Esophagus (tissue), 2 donors: Measurements from ENCODE around the gene P2RY6. TPM values are rescaled to one million over a fixed set of nuclear protein-coding genes. Genes with fewer than 3 reads are reported as not detected.

Source experiments
- H3K27ac ChIP-seq, 2 donors: one replicate each; pipeline ENCODE4 v1.5.1; 2013; ENCODE audit warnings: low read depth in 2 of 2, mild to moderate bottlenecking in 2 of 2, inconsistent platforms in 1 of 2, low read length in 1 of 2, moderate library complexity in 1 of 2
- H3K27me3 ChIP-seq, 2 donors: one replicate each; pipeline ENCODE4 v1.6.1; 2013; ENCODE audit warnings: low read length in 2 of 2, control low read depth in 1 of 2, mild to moderate bottlenecking in 1 of 2; ENCODE audit not compliant: insufficient read depth in 2 of 2, control insufficient read depth in 1 of 2
- H3K36me3 ChIP-seq, 2 donors: one replicate each; pipeline ENCODE4 v1.6.1; 2013; ENCODE audit warnings: low read length in 1 of 2; ENCODE audit not compliant: control insufficient read depth in 2 of 2, insufficient read depth in 2 of 2
- H3K4me1 ChIP-seq, 2 donors: one replicate each; pipeline ENCODE4 v1.6.1; 2013; ENCODE audit warnings: low read length in 1 of 2; ENCODE audit not compliant: control insufficient read depth in 2 of 2, insufficient read depth in 2 of 2
- H3K4me3 ChIP-seq, 2 donors: one replicate each; pipeline ENCODE4 v1.5.1; 2013; ENCODE audit warnings: low read length in 2 of 2, mild to moderate bottlenecking in 2 of 2, low read depth in 1 of 2, moderate library complexity in 1 of 2
- H3K9me3 ChIP-seq, 2 donors: one replicate each; pipeline ENCODE4 v1.6.1; 2013; ENCODE audit warnings: mild to moderate bottlenecking in 2 of 2, low read depth in 1 of 2, low read length in 1 of 2, moderate library complexity in 1 of 2; ENCODE audit not compliant: control insufficient read depth in 2 of 2, insufficient read depth in 1 of 2
- WGBS, 2 donors: extraction: QIAGEN DNeasy Blood & Tissue Kit; methylation state at CpG; one replicate each; pipeline ENCODE4 v1.1.7; 2013; 5-methylcytosine and 5-hydroxymethylcytosine counted together
- polyA plus RNA-seq, 2 donors: library from polyadenylated mRNA; stranded (reverse); fragments of 200-250 nt; gene quantifications; one replicate each; pipeline ENCODE4 v1.2.3, GENCODE V29; 2013
- donor health status: healthy with polysubstance abuse.
- donor health status: Bipolar disorder and iron deficiency.

The P2RY6 gene
- polyA plus RNA-seq, 2 donors = 0.71 to 1.7 TPM

DNA sequence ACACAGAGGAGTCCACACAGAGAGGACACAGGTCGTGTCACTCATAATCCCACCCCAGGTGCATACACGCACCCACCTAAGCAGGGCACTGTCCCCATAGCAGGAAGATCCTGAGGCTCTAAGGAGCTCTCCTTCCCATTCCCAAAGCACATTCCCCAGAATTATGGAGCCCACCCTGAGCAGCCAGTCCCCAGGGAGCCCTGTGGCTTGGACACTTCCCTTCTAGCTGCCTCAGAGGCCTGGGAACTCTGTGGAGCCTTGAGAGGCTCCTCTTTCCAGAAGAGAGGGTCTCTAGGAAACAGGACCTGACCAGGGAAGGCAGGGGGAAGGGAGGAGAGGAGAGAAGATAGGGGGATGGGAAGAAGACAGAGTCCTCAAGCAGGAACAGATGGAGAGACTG lies 65.7 kb downstream of the P2RY6 start:
- peaks cover 7 to 11% of the 10 kb centered on the region in 2 donors for H3K4me1 ChIP-seq
- no peak overlapping the region for H3K27ac ChIP-seq
- WGBS, 2 donors = 85% methylated on average over 2 of the region's 2 CpGs
- no peaks in the 10 kb centered on the region for H3K36me3 ChIP-seq
- no peaks in the 10 kb centered on the region for H3K27me3 ChIP-seq
- no peaks in the 10 kb centered on the region for H3K9me3 ChIP-seq
- no peak overlapping the region for H3K4me3 ChIP-seq

DNA sequence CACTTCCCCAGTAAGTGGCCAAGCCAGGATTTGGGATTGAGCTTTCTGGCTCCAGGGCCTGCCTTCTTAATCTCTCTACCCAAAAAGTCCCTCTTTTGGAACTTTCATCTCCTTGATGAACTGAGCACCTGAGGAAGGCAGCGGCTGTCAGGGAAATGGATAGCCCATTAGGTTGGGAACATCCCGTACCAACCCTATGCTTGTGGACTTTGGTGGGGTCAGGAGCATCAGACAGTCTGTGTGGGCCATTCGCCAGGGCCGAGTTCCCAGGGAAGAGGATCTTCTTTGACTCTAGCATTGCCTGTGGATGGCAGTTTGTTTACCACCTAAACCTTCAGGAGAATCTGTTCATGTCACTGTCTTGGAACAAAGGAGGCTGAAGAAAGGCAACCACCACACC lies 66.1 kb downstream of the P2RY6 start:
- Histone ChIP-seq H3K4me3 (no peak overlapping the region), H3K36me3 (no peaks in the 10 kb centered on the region), H3K27me3 (no peaks in the 10 kb centered on the region), H3K27ac (peak overlapping the region in 1 of 2 donors; percentile 26), H3K9me3 (no peaks in the 10 kb centered on the region), H3K4me1 (peaks cover 7 to 16% of the 10 kb centered on the region in 2 donors)
- 78 to 79% methylated on average over 4 of the region's 4 CpGs for WGBS, 2 donors

DNA sequence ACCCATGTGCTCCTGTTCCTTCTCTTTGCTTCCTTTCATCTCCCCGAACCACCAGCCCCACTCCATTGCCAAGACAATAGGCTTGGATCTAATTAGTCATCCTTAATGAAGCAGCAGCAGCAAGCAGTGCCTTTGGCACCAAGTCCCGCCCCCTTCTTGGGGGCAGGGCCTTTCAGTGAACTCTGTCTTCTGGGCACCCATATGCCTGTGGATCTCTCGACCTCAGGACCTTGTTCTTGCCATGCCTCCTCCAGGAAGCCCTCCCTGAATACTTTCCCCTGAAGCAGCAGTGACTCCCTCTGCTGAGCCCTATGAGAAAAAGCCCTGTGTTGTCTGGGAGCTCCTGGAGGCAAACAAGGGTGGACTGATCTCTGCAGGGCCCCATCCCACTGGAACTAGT lies 68.0 kb downstream of the P2RY6 start:
- Histone ChIP-seq H3K27me3 (no peaks in the 10 kb centered on the region), H3K4me3 (no peak overlapping the region), H3K9me3 (no peaks in the 10 kb centered on the region), H3K4me1 (peaks cover 4 to 13% of the 10 kb centered on the region in 2 donors), H3K27ac (no peak overlapping the region), H3K36me3 (no peaks in the 10 kb centered on the region)
- 40 to 44% methylated on average over 3 of the region's 3 CpGs for WGBS, 2 donors

GRCh38 chr11:73342633-73343032 lies 70.5 kb downstream of the P2RY6 start:
- Histone ChIP-seq H3K4me3 (peak overlapping the region in 1 of 2 donors; percentile 34), H3K9me3 (no peaks in the 10 kb centered on the region), H3K27me3 (no peaks in the 10 kb centered on the region), H3K4me1 (peaks cover 4 to 13% of the 10 kb centered on the region in 2 donors), H3K27ac (no peak overlapping the region), H3K36me3 (no peaks in the 10 kb centered on the region)
- WGBS, 2 donors = 26 to 27% methylated on average over 42 to 54 of the region's 54 CpGs

DNA sequence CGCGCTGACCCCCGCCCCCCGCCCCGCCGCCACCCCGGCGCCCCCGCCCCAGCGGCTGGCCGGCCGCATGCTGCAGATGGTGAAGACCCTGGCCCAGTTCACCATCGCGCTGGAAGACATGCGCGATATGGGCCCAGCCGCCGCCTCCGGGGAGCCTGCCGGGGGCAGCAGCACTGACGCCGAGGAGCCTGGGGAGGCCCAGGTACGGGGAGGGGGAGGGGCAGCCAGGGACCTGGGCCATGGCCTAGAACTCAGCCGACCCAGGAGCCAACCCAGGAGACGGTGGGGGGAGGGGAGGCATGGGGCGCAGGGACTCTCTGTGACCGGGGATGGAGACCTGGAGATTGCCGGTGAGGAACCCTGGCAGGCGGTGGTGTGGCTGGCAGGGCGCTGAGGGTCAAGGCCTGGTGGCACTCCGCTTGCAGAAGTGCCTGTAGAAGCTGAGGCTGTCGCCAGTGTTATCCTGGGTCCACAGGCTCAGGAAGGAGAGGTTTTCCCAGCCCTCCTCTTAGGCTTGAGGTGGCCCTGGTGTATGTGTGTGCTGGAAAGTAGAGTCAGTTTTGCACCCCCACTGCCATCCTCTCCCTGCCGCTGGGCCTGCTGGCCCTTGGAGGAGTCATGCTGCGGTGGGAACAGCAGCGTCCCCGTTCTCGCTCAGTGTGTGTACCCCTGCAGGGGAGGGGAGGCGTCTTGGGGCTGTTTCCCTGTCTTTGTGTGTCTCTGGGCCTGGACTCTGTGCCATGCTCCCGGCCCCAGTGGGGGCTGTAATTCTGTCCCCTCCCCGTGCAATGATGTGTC lies 71.1 kb downstream of the P2RY6 start:
- Histone ChIP-seq H3K4me1 (peaks cover 4 to 13% of the 10 kb centered on the region in 2 donors), H3K4me3 (peak overlapping the region in 1 of 2 donors; percentile 34), H3K36me3 (peaks cover 2 to 3% of the 10 kb centered on the region in 2 donors), H3K9me3 (no peaks in the 10 kb centered on the region), H3K27me3 (no peaks in the 10 kb centered on the region), H3K27ac (no peak overlapping the region)
- WGBS, 2 donors = 44 to 47% methylated on average over 33 to 40 of the region's 40 CpGs

- Histone ChIP-seq H3K36me3 (peaks cover 2 to 3% of the 10 kb centered on the region in 2 donors), H3K4me3 (no peak overlapping the region), H3K27me3 (no peaks in the 10 kb centered on the region), H3K27ac (no peak overlapping the region), H3K9me3 (no peaks in the 10 kb centered on the region), H3K4me1 (peaks cover 4 to 13% of the 10 kb centered on the region in 2 donors)
- WGBS, 2 donors = 74 to 78% methylated on average over 20 of the region's 20 CpGs
Observed at GRCh38 chr11:73344191-73344607, 72.1 kb downstream of the P2RY6 start.

DNA sequence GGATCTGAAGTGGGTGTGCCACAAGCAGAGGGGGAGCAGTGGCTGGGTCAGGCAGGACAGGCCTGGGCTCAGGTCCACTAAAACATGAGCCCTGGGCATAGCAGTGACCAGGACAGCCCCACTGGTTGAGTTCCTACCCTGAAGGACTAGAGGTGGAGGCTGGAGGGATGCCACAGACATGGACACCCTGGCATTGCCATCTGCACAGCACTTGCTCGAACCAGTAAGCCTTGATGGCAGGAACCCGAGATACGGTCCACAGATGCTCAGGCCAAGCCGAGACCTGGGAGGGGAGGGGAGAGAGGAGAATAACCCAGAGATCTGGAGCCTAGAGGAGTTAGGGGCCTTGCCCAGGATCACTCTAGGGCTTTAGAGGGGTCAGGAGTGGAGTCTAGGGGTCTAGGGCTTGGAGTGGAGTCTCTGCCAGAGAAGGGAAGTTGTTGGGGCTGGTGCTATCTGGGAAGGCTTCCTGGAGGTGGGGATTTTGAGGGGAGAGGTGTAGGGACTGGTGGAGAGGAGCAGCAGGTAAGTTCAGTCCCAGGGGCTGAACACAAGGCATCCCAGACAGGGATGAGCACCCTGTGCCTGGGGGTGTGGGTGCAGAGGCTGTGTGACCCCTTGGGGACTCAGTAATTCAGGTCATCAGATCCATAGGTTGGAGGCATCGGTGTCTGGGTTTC lies 73.5 kb downstream of the P2RY6 start:
- H3K9me3 ChIP-seq = no peaks in the 10 kb centered on the region
- no peak overlapping the region for H3K4me3 ChIP-seq
- H3K36me3 ChIP-seq = peaks cover 3 to 4% of the 10 kb centered on the region in 2 donors
- 83 to 86% methylated on average over 5 of the region's 5 CpGs for WGBS, 2 donors
- H3K4me1 ChIP-seq = peaks cover 0 to 7% of the 10 kb centered on the region in 2 donors
- no peaks in the 10 kb centered on the region for H3K27me3 ChIP-seq
- no peak overlapping the region for H3K27ac ChIP-seq

DNA sequence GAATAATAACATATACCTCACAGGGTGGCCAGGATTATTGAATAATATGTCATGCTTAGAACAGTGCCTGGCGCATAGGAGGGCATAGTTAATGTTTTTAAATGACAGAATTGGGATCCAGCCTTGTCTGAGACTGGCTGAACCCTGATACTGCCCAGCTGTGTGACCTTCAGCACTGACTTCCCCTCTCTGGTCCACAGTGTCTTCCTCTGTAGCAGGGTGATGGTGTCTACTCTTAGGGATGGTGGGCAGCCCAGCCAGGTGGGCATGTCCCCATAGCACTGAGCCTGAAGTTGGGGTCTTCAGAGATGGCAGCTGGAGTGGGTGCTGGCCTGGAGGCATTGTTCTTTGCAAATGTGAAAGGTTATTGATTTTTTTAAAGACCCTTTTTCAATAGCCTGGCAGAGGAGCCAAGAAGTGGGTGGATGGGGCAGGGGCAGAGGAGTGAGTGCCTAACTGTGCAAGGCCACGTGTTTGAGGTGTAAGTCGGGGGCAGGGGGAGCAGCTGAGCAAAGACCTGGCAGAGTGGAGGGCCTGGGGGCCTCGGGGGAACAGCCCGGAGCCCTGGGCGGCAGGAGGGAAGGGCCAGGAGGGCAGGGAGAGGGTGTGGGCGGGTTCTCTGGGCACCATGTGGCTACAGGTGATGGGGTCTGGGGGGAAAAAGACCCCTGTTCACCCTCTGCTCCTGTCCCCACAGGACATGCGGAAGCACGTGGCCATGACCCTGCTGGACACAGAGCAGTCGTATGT lies 74.2 kb downstream of the P2RY6 start:
- H3K27me3 ChIP-seq = no peaks in the 10 kb centered on the region
- H3K4me3 ChIP-seq = no peak overlapping the region
- peaks cover 0 to 6% of the 10 kb centered on the region in 2 donors for H3K4me1 ChIP-seq
- 81 to 83% methylated on average over 10 of the region's 10 CpGs for WGBS, 2 donors
- H3K9me3 ChIP-seq = no peaks in the 10 kb centered on the region
- H3K36me3 ChIP-seq = peaks cover 3 to 4% of the 10 kb centered on the region in 2 donors
- no peak overlapping the region for H3K27ac ChIP-seq

DNA sequence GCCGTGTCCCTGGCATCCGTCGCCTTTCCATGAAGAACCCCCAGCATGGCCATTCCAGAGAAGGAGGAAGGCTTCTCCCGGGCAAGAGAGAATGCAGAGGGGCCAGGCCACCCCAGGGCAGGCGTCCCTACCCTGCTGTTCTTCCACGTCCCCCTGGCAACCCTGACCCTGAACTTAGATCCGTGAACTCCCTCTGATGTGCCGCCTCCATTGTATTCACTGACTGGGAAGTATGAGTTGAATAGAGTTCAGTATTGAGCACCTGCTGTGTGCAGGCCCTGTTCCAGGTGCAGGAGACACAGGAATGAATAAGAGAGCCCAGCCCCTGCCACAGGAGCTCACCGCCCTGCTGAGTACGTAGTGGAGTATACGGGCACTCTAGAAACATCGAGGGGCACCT lies 74.9 kb downstream of the P2RY6 start:
- Histone ChIP-seq H3K4me1 (peaks cover 0 to 6% of the 10 kb centered on the region in 2 donors), H3K4me3 (no peak overlapping the region), H3K27me3 (no peaks in the 10 kb centered on the region), H3K27ac (no peak overlapping the region), H3K9me3 (no peaks in the 10 kb centered on the region), H3K36me3 (peaks cover 3 to 4% of the 10 kb centered on the region in 2 donors)
- 83 to 85% methylated on average over 12 of the region's 12 CpGs for WGBS, 2 donors
